ENCODE data around the gene PLCXD3. TPM values are rescaled to one million over a fixed set of nuclear protein-coding genes. Genes with fewer than 3 reads are reported as not detected.

Gene PLCXD3
- total and polyA plus RNA-seq, 9 donors, result 18.7 to 69.5 (median 36.7) TPM

DNA sequence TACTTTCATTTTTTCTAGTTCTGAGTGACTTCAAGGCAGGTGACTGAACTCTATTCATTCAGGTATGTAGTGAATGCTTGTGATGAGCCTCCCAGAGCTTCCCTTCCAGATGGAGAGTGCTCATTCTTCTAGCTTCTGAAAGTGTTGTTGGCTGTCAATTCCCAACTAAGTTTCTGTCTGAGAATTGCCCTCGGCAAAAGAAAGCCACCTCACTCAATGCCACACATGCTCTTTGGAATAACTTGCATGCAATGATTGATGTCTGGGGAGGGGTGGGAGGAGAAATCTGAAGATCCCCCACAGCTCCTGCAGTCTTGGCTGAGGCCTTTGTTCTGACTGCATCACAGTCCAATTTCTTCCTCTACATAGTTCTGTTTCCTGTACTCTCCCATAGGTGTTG, 173.9 kb downstream of the PLCXD3 start:
- no peak for TF ChIP-seq CTCF (IDR thresholded peaks at IDR 0.05)
- TF ChIP-seq POLR2A (IDR thresholded peaks at IDR 0.05), result no peak
- no peak for TF ChIP-seq EP300 (IDR thresholded peaks at IDR 0.05)
- WGBS, 3 donors, result 86 to 100% (median 98%) methylated on average over 1 of the region's 1 CpG
- no peak overlapping the region for H3K4me3 ChIP-seq
- H3K27ac ChIP-seq, result no peak overlapping the region
- intact Hi-C loops (cut with DNase I), result no loop called here
- H3K27me3 ChIP-seq, result no peaks in the 10 kb centered on the region
- no peaks in the 10 kb centered on the region for H3K36me3 ChIP-seq
- no peaks in the 10 kb centered on the region for H3K9me3 ChIP-seq
- DNase-seq, result no peak
- peaks cover 4% of the 10 kb centered on the region for H3K4me1 ChIP-seq (ENCODE audit: insufficient read depth)

DNA sequence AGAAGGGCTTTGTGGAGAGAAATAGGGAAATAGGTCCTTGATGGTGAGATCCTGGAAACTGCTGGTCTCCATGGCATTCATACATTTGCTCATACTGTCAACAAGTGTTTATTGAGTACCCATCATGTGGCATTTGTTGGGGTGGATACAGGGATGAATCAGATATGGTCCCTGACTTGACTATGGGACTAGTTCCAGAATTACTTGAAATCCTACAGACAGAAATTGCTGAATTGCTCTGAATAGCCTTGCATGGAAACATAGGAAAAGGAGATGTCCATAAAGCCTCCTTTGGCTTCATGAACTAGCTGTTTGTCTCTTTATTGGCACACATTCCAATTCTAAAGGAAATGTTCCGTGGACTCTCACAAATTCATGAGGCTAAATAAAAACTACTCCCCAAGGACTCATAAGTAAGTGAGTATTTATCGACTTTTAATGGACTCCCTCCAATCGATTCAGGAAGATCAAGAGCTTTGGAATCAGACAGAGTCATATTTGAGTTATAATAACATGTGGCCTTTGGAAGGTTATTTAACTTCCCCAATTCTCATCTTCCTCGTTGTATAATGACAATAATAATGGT, 174.7 kb downstream of the PLCXD3 start:
- no peak overlapping the region for H3K4me3 ChIP-seq
- intact Hi-C loops (cut with DNase I), result no loop called here
- DNase-seq, result no peak
- no peak for TF ChIP-seq POLR2A (IDR thresholded peaks at IDR 0.05)
- no peak for TF ChIP-seq CTCF (IDR thresholded peaks at IDR 0.05)
- TF ChIP-seq EP300 (IDR thresholded peaks at IDR 0.05), result no peak
- H3K27me3 ChIP-seq, result no peaks in the 10 kb centered on the region
- H3K4me1 ChIP-seq (ENCODE audit: insufficient read depth), result peaks cover 4% of the 10 kb centered on the region
- no peak overlapping the region for H3K27ac ChIP-seq
- H3K9me3 ChIP-seq, result no peaks in the 10 kb centered on the region
- no peaks in the 10 kb centered on the region for H3K36me3 ChIP-seq
- WGBS, 3 donors, result 35 to 59% (median 48%) methylated on average over 4 of the region's 4 CpGs

DNA sequence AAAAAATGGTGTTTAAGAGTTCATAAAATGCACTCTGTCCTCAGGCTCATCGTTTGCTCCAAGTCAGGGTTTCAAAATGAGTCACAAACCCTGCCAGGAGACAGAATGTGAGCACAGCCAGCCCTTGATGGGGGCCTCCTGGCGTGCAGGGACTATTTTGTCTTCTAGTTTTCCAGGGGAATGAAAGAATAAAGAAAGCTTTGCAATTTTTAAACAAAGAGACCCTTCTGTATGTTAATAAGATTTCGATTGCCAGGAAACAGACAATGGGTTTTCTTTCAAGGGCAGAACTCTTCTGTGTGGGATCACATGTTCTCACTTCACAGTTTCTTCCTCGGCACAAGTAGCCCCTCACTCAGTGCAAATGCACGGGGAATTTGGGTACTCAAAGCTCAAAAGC, 175.6 kb downstream of the PLCXD3 start:
- peaks cover 4% of the 10 kb centered on the region for H3K4me1 ChIP-seq (ENCODE audit: insufficient read depth)
- TF ChIP-seq CTCF (IDR thresholded peaks at IDR 0.05), result no peak
- TF ChIP-seq POLR2A (IDR thresholded peaks at IDR 0.05), result no peak
- TF ChIP-seq EP300 (IDR thresholded peaks at IDR 0.05), result no peak
- peak overlapping the region in 1 of 2 donors; percentile 50 for H3K27ac ChIP-seq
- peak; percentile 28 to 54 (median 36) for DNase-seq
- H3K9me3 ChIP-seq, result no peaks in the 10 kb centered on the region
- H3K4me3 ChIP-seq, result no peak overlapping the region
- WGBS, 3 donors, result 7 to 22% (median 7%) methylated on average over 5 of the region's 5 CpGs
- intact Hi-C loops (cut with DNase I), result no loop called here
- H3K36me3 ChIP-seq, result no peaks in the 10 kb centered on the region
- H3K27me3 ChIP-seq, result no peaks in the 10 kb centered on the region

DNA sequence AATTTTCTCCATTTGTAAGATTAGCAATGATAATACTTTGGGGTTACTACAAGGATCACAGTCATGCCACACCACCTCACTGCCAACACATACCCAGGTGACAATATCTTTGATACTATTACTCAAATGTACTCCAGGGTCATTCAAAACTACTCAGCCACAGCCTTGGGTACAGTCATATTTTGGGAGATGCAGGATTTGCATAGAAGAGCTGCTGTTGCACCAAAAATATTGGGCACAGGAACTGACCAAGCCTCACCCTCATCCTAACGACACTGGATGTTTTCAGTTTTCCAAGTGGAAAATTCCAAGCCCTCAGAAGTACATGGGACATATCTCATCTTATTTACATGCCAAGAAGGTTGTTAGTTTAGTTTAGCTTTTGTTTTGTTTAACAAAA, 176.2 kb downstream of the PLCXD3 start:
- peak overlapping the region in 1 of 2 donors; percentile 50 for H3K27ac ChIP-seq
- no peaks in the 10 kb centered on the region for H3K9me3 ChIP-seq
- intact Hi-C loops (cut with DNase I), result no loop called here
- no peaks in the 10 kb centered on the region for H3K27me3 ChIP-seq
- H3K36me3 ChIP-seq, result no peaks in the 10 kb centered on the region
- H3K4me3 ChIP-seq, result no peak overlapping the region
- H3K4me1 ChIP-seq (ENCODE audit: insufficient read depth), result peaks cover 4% of the 10 kb centered on the region
- no peak for DNase-seq
- TF ChIP-seq EP300 (IDR thresholded peaks at IDR 0.05), result no peak
- no peak for TF ChIP-seq CTCF (IDR thresholded peaks at IDR 0.05)
- no peak for TF ChIP-seq POLR2A (IDR thresholded peaks at IDR 0.05)
- 3 to 7% (median 6%) methylated on average over 1 of the region's 1 CpG for WGBS, 3 donors
